Panc1 (cell line): ENCODE measurements around the gene UQCC3. TPM values are rescaled to one million over a fixed set of nuclear protein-coding genes. Genes with fewer than 3 reads are reported as not detected.

Experiments used
- ATAC-seq: fragments of 200-7000 bp; cut with Tn5 transposase; 2 replicates; pipeline ENCODE4 v1.9.1; 2020; ENCODE audit warnings: mild to moderate bottlenecking, moderate library complexity
- BruUV-seq: library from RNA; stranded (reverse); fragments of 400-500 nt; replicated peaks from 2 replicates; lab custom pipeline; 2021; lab: Mats Ljungman, UMichigan
- CTCF ChIA-PET: fragments of 300-600 bp; sonication (Branson Sonifier 250); formaldehyde crosslinking; loops from one replicate; lab custom pipeline; 2022; ENCODE audit warnings: antibody characterized with exemption; lab: Charles Lee
- POLR2A ChIA-PET: fragments of 300-600 bp; sonication (Branson Sonifier 250); formaldehyde crosslinking; loops from one replicate; lab custom pipeline; 2022; ENCODE audit warnings: antibody characterized with exemption; lab: Charles Lee
- DNase-seq: peaks from one replicate; pipeline ENCODE4 v3.0.0-alpha.2; 2010; ENCODE audit warnings: low read depth, low spot score
- H3K27ac ChIP-seq: 2 replicates; pipeline ENCODE4 v1.5.1; 2011; ENCODE audit warnings: mild to moderate bottlenecking, low read length, inconsistent platforms
- H3K27me3 ChIP-seq: fragments of 200-500 bp; sonication (Bioruptor generic); 2 replicates; pipeline ENCODE4 v1.6.0; 2014; ENCODE audit warnings: low read length, inconsistent platforms; ENCODE audit not compliant: control insufficient read depth, insufficient read depth
- H3K36me3 ChIP-seq: fragments of 200-500 bp; sonication (Bioruptor generic); 2 replicates; pipeline ENCODE4 v1.5.1; 2014; ENCODE audit warnings: inconsistent platforms, mild to moderate bottlenecking, low read length, moderate library complexity; ENCODE audit not compliant: control insufficient read depth, insufficient read depth
- H3K4me1 ChIP-seq: 2 replicates; pipeline ENCODE4 v1.5.1; 2011; ENCODE audit warnings: inconsistent platforms, mild to moderate bottlenecking, low read length, moderate library complexity; ENCODE audit not compliant: control insufficient read depth, insufficient read depth
- H3K4me3 ChIP-seq, 2 experiments: 2 replicates each; pipeline ENCODE4 v1.5.1; 2011 to 2012; ENCODE audit warnings: low read depth in 2 of 2, low read length in 2 of 2, mild to moderate bottlenecking in 2 of 2, inconsistent platforms in 1 of 2, moderate library complexity in 1 of 2
- H3K9me3 ChIP-seq: fragments of 200-500 bp; sonication (Bioruptor generic); 2 replicates; pipeline ENCODE4 v1.5.1; 2014; ENCODE audit warnings: low read depth, mild to moderate bottlenecking, inconsistent platforms, low read length, moderate library complexity; ENCODE audit not compliant: control insufficient read depth, insufficient read depth
- POLR2AphosphoS5 ChIP-seq: IDR thresholded peaks from 2 replicates; pipeline ENCODE4 v1.6.1; 2012; ENCODE audit warnings: mild to moderate bottlenecking, low read depth, low read length, moderate library complexity
- SIN3A ChIP-seq: IDR thresholded peaks from 2 replicates; pipeline ENCODE4 v1.6.1; 2012; ENCODE audit warnings: low read depth, mild to moderate bottlenecking, low read length, moderate library complexity, borderline replicate concordance; ENCODE audit not compliant: insufficient read depth
- TCF7L2 ChIP-seq: IDR thresholded peaks from 2 replicates; pipeline ENCODE4 v1.6.1; 2011; ENCODE audit warnings: mild to moderate bottlenecking, low read depth, low read length, inconsistent platforms
- in situ Hi-C: cut with HindIII; loops from 2 replicates; pipeline ENCODE4 v1.10.0; 2016; ENCODE audit warnings: low sequenced_read_pairs, low pct_unique_long_range_greater_than_20kb
- intact Hi-C: fragments of 100-400 bp; cut with micrococcal nuclease; formaldehyde crosslinking; loops from one replicate; pipeline ENCODE4 v1.10.0; 2022; ENCODE audit not compliant: unreplicated experiment
- total RNA-seq: library from RNA; stranded (reverse); gene quantifications from one replicate; pipeline ENCODE4 v1.2.1, GENCODE V29; 2021; ENCODE audit not compliant: unreplicated experiment
- TF ChIP-seq, protein P1 (sequence below), 2 experiments: IDR thresholded peaks; 2 replicates each; pipeline ENCODE4 v1.6.1; 2011 to 2012; ENCODE audit warnings: low read depth in 2 of 2, control low read depth in 1 of 2, low read length in 1 of 2, mild to moderate bottlenecking in 1 of 2, moderate library complexity in 1 of 2; ENCODE audit not compliant: insufficient read depth in 1 of 2
- TF ChIP-seq, protein P2 (sequence below): fragments of 450-650 bp; IDR thresholded peaks from 2 replicates; pipeline ENCODE4 v1.5.1; 2017; ENCODE audit warnings: mild to moderate bottlenecking

The UQCC3 gene
- total RNA-seq, 1 experiment from 2014 or later, result 7.4 TPM

DNA sequence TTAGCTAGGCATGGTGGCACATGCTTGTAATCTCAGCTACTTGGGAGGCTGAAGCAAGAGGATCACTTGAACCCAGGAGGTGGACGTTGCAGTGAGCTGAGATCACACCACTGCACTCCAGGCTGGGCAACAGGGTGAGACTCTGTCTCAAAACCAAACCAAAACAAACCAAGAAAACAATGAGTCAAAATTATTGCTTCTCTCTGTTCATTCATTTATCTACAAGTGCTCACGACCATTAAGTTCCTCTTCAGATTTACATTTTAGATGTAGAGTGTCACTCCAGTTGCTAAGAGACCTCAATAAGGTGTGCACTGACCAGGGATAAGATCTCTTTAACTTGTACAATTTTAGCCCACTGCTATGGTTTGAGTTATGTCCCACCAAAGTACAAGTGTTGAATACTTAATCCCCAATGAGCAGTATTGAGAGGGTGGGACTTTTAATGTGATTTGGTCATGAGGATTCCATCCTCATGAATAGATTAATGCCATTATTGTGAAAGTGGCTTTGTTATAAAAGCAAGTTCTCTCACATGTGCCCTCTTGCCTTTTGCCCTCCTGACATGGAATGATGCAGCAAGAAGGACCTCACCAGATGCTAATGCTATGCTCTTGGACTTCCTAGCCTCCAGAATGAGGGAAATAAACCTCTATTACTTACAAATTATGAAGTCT lies 48.0 kb downstream of the UQCC3 start:
- ATAC-seq (no peak), DNase-seq (no peak)
- Histone ChIP-seq H3K9me3 (no peaks in the 10 kb centered on the region), H3K4me1 (peaks cover 4% of the 10 kb centered on the region), H3K36me3 (peaks cover 61% of the 10 kb centered on the region), H3K27ac (no peak overlapping the region), H3K27me3 (no peaks in the 10 kb centered on the region), H3K4me3 (no peak overlapping the region)
- in situ Hi-C loops, result no loop called here
- ChIA-PET POLR2A (no interaction called here), CTCF (no interaction called here)
- no TSS peak for BruUV-seq
- TF ChIP-seq, protein P1, sequence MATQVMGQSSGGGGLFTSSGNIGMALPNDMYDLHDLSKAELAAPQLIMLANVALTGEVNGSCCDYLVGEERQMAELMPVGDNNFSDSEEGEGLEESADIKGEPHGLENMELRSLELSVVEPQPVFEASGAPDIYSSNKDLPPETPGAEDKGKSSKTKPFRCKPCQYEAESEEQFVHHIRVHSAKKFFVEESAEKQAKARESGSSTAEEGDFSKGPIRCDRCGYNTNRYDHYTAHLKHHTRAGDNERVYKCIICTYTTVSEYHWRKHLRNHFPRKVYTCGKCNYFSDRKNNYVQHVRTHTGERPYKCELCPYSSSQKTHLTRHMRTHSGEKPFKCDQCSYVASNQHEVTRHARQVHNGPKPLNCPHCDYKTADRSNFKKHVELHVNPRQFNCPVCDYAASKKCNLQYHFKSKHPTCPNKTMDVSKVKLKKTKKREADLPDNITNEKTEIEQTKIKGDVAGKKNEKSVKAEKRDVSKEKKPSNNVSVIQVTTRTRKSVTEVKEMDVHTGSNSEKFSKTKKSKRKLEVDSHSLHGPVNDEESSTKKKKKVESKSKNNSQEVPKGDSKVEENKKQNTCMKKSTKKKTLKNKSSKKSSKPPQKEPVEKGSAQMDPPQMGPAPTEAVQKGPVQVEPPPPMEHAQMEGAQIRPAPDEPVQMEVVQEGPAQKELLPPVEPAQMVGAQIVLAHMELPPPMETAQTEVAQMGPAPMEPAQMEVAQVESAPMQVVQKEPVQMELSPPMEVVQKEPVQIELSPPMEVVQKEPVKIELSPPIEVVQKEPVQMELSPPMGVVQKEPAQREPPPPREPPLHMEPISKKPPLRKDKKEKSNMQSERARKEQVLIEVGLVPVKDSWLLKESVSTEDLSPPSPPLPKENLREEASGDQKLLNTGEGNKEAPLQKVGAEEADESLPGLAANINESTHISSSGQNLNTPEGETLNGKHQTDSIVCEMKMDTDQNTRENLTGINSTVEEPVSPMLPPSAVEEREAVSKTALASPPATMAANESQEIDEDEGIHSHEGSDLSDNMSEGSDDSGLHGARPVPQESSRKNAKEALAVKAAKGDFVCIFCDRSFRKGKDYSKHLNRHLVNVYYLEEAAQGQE (IDR thresholded peaks at IDR 0.05; ENCODE audit: insufficient read depth in 1 of 2, low read depth in 2 of 2, low read length in 1 of 2), result no peak
- TF ChIP-seq, protein P2, sequence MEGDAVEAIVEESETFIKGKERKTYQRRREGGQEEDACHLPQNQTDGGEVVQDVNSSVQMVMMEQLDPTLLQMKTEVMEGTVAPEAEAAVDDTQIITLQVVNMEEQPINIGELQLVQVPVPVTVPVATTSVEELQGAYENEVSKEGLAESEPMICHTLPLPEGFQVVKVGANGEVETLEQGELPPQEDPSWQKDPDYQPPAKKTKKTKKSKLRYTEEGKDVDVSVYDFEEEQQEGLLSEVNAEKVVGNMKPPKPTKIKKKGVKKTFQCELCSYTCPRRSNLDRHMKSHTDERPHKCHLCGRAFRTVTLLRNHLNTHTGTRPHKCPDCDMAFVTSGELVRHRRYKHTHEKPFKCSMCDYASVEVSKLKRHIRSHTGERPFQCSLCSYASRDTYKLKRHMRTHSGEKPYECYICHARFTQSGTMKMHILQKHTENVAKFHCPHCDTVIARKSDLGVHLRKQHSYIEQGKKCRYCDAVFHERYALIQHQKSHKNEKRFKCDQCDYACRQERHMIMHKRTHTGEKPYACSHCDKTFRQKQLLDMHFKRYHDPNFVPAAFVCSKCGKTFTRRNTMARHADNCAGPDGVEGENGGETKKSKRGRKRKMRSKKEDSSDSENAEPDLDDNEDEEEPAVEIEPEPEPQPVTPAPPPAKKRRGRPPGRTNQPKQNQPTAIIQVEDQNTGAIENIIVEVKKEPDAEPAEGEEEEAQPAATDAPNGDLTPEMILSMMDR, result no peak
- no peak for TF ChIP-seq TCF7L2
- no peak for TF ChIP-seq POLR2AphosphoS5
- TF ChIP-seq SIN3A, result no peak
- intact Hi-C loops, result no loop called here

DNA sequence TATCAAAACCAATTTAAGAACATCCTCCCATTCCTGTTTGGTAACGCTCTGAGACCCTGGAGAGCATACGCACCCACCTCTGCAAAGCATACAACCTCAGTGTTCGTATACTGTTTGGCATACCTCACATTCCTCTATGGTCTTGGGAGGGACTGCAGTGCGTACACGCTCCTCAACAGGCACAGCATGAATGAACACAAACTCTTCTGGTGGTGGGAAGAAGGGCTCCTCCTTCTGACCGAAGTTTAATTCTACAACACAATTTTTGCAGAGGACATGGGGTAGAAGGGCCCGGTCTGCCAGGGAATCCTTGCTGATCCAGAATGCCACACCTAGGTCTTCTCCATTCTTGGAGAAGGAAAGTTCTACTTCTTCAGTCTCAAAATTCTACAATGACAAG lies 50.5 kb downstream of the UQCC3 start:
- DNase-seq (no peak), ATAC-seq (no peak)
- CTCF ChIA-PET, result no interaction called here
- H3K36me3 ChIP-seq, result peaks cover 55% of the 10 kb centered on the region
- peaks cover 9% of the 10 kb centered on the region for H3K4me1 ChIP-seq
- no peak overlapping the region for H3K4me3 ChIP-seq
- intact Hi-C loops, result no loop called here
- POLR2A ChIA-PET, result no interaction called here
- TSS peak; percentile 75 for BruUV-seq
- TF ChIP-seq, protein P1 (IDR thresholded peaks at IDR 0.05; ENCODE audit: insufficient read depth in 1 of 2, low read depth in 2 of 2, low read length in 1 of 2), result no peak
- TF ChIP-seq, protein P2, result no peak; the same call in 1 of the 2 replicates
- TF ChIP-seq POLR2AphosphoS5 (no peak), TCF7L2 (no peak), SIN3A (no peak)
- no peaks in the 10 kb centered on the region for H3K27me3 ChIP-seq
- no peak overlapping the region for H3K27ac ChIP-seq
- no peaks in the 10 kb centered on the region for H3K9me3 ChIP-seq
- in situ Hi-C loops, result no loop called here
